Neural cell (in vitro differentiated cells): ENCODE measurements around the gene PRSS50. TPM values are rescaled to one million over a fixed set of nuclear protein-coding genes. Genes with fewer than 3 reads are reported as not detected.
A peak's percentile ranks its signal among the peaks of the same experiment; 100 is the strongest.
"Not testable (repeated sequence)": the region's sequence is repeated elsewhere in the genome, so short reads cannot be mapped to it uniquely, and the experiment has no call there.

Experiments
- H2AFZ ChIP-seq: fragments of 200-600, 300-800 bp; sonication (generic), shearing (Covaris generic); 2 replicates; pipeline ENCODE4 v1.6.0; 2014; ENCODE audit warnings: low read depth, mild to moderate bottlenecking, antibody characterized with exemption, low read length, moderate library complexity
- H3F3A ChIP-seq: fragments of 200-600 bp; shearing (Covaris generic); 2 replicates; pipeline ENCODE4 v1.6.1; 2016; ENCODE audit warnings: mild to moderate bottlenecking, moderate library complexity, mixed read lengths, antibody characterized with exemption, low read length; ENCODE audit not compliant: insufficient read depth, poor library complexity, severe bottlenecking
- H3K27ac ChIP-seq: fragments of 200-600, 300-800 bp; sonication (generic), shearing (Covaris generic); 2 replicates; pipeline ENCODE4 v1.5.1; 2014; ENCODE audit warnings: mild to moderate bottlenecking, low read length, moderate library complexity
- H3K27me3 ChIP-seq: fragments of 300-800, 200-600 bp; sonication (generic), shearing (Covaris generic); 2 replicates; pipeline ENCODE4 v1.6.0; 2014; ENCODE audit warnings: mild to moderate bottlenecking, low read depth, low read length, moderate library complexity; ENCODE audit not compliant: insufficient read depth
- H3K36me3 ChIP-seq: fragments of 300-800, 200-600 bp; sonication (generic), shearing (Covaris generic); 2 replicates; pipeline ENCODE4 v1.5.1; 2014; ENCODE audit warnings: mild to moderate bottlenecking, antibody characterized with exemption, low read length, moderate library complexity; ENCODE audit not compliant: insufficient read depth
- H3K4me2 ChIP-seq: fragments of 300-800, 200-600 bp; sonication (generic), shearing (Covaris generic); 2 replicates; pipeline ENCODE4 v1.6.0; 2014; ENCODE audit warnings: mild to moderate bottlenecking, low read length
- H3K4me3 ChIP-seq: fragments of 300-800, 200-600 bp; sonication (generic), shearing (Covaris generic); 2 replicates; pipeline ENCODE4 v1.5.1; 2014; ENCODE audit warnings: mild to moderate bottlenecking, low read length, moderate library complexity
- H3K79me2 ChIP-seq: fragments of 200-600 bp; shearing (Covaris generic); replicated peaks from 2 replicates; pipeline ENCODE4 v1.6.0; 2014; ENCODE audit warnings: mild to moderate bottlenecking, low read length, moderate library complexity; ENCODE audit not compliant: insufficient read depth
- H3K9ac ChIP-seq: fragments of 300-800, 200-600 bp; sonication (generic), shearing (Covaris generic); 2 replicates; pipeline ENCODE4 v1.6.1; 2016; ENCODE audit warnings: mild to moderate bottlenecking, low read length, mixed read lengths
- H3K9me2 ChIP-seq: fragments of 200-600 bp; shearing (Covaris generic); 2 replicates; pipeline ENCODE4 v1.6.1; 2016; ENCODE audit warnings: mild to moderate bottlenecking, low read length, mixed read lengths; ENCODE audit not compliant: insufficient read depth
- H3K9me3 ChIP-seq: fragments of 200-600, 300-800 bp; sonication (generic), shearing (Covaris generic); 2 replicates; pipeline ENCODE4 v1.6.1; 2016; ENCODE audit warnings: mild to moderate bottlenecking, mixed run types, low read length, moderate library complexity, mixed read lengths
- H4K20me1 ChIP-seq: fragments of 200-600 bp; shearing (Covaris generic); 2 replicates; pipeline ENCODE4 v1.6.1; 2016; ENCODE audit warnings: mild to moderate bottlenecking, mixed run types; ENCODE audit not compliant: insufficient read depth
- CTCF ChIP-seq: fragments of 450-650 bp; IDR thresholded peaks from 2 replicates; pipeline ENCODE4 v1.5.1; 2014; ENCODE audit warnings: antibody characterized with exemption, mild to moderate bottlenecking, moderate library complexity; ENCODE audit not compliant: poor library complexity, severe bottlenecking
- EP300 ChIP-seq: fragments of 450-650 bp; conservative IDR thresholded peaks from 2 replicates; pipeline ENCODE4 v1.6.1; 2014; ENCODE audit warnings: antibody characterized with exemption, mild to moderate bottlenecking, moderate library complexity; ENCODE audit not compliant: poor library complexity, severe bottlenecking
- EZH2 ChIP-seq: fragments of 200-600, 300-800 bp; shearing (Covaris generic), sonication (generic); IDR thresholded peaks from 2 replicates; pipeline ENCODE4 v1.6.1; 2014; ENCODE audit warnings: antibody characterized with exemption, low read length, borderline replicate concordance, mild to moderate bottlenecking; ENCODE audit not compliant: insufficient read depth, poor library complexity, severe bottlenecking
- MXI1 ChIP-seq: fragments of 450-650 bp; conservative IDR thresholded peaks from 2 replicates; pipeline ENCODE4 v1.6.1; 2014; ENCODE audit warnings: antibody characterized with exemption, mild to moderate bottlenecking; ENCODE audit not compliant: poor library complexity, severe bottlenecking
- RAD21 ChIP-seq: fragments of 450-650 bp; conservative IDR thresholded peaks from 2 replicates; pipeline ENCODE4 v1.6.1; 2014; ENCODE audit warnings: antibody characterized with exemption, mild to moderate bottlenecking, moderate library complexity
- SMC3 ChIP-seq: fragments of 450-650 bp; conservative IDR thresholded peaks from 2 replicates; pipeline ENCODE4 v1.6.1; 2014; ENCODE audit warnings: antibody characterized with exemption, mild to moderate bottlenecking, moderate library complexity; ENCODE audit not compliant: poor library complexity
- polyA plus RNA-seq: library from polyadenylated mRNA; depleted of rRNA; stranded (reverse); fragments of >200 nt; gene quantifications from 2 replicates; pipeline ENCODE4 v1.2.3, GENCODE V29; 2014
- TF ChIP-seq, protein P1 (sequence below): IDR thresholded peaks from 2 replicates; pipeline ENCODE4 v1.6.1; 2012; ENCODE audit warnings: borderline replicate concordance

PRSS50 gene
- polyA plus RNA-seq, 1 donor from 2014 or later: not detected

- TF ChIP-seq SMC3: peak; percentile 95
- peak; percentile 97 for TF ChIP-seq CTCF
- TF ChIP-seq MXI1: peak; percentile 10
- peak; percentile 97 for TF ChIP-seq RAD21
- TF ChIP-seq, protein P1, sequence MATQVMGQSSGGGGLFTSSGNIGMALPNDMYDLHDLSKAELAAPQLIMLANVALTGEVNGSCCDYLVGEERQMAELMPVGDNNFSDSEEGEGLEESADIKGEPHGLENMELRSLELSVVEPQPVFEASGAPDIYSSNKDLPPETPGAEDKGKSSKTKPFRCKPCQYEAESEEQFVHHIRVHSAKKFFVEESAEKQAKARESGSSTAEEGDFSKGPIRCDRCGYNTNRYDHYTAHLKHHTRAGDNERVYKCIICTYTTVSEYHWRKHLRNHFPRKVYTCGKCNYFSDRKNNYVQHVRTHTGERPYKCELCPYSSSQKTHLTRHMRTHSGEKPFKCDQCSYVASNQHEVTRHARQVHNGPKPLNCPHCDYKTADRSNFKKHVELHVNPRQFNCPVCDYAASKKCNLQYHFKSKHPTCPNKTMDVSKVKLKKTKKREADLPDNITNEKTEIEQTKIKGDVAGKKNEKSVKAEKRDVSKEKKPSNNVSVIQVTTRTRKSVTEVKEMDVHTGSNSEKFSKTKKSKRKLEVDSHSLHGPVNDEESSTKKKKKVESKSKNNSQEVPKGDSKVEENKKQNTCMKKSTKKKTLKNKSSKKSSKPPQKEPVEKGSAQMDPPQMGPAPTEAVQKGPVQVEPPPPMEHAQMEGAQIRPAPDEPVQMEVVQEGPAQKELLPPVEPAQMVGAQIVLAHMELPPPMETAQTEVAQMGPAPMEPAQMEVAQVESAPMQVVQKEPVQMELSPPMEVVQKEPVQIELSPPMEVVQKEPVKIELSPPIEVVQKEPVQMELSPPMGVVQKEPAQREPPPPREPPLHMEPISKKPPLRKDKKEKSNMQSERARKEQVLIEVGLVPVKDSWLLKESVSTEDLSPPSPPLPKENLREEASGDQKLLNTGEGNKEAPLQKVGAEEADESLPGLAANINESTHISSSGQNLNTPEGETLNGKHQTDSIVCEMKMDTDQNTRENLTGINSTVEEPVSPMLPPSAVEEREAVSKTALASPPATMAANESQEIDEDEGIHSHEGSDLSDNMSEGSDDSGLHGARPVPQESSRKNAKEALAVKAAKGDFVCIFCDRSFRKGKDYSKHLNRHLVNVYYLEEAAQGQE: no peak
These were observed 12.6 kb downstream of the PRSS50 start for GRCh38 chr3:46705022-46705530.

DNA sequence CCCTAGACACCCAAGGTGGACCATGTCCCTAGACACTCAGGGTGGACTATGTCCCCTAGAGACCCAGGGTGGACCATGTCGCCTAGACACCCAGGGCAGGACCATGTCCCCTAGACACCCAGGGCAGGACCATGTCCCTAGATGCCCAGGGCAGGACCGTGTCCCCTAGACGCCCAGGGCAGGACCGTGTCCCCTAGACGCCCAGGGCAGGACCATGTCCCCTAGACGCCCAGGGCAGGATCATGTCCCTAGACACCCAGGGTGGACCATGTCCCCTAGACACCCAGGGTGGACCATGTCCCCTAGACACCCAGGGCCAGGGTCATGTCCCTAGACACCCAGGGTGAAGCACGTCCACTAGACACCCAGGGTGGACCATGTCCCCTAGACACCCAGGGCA is 13.3 kb downstream of the PRSS50 start:
- H3K27ac ChIP-seq, H3F3A ChIP-seq, H3K4me3 ChIP-seq, H4K20me1 ChIP-seq, H2AFZ ChIP-seq, H3K79me2 ChIP-seq, H3K9me3 ChIP-seq, H3K36me3 ChIP-seq, H3K9ac ChIP-seq, H3K4me2 ChIP-seq, H3K9me2 ChIP-seq: not testable (repeated sequence)
- peaks cover 13% of the 10 kb centered on the region for H3K27me3 ChIP-seq

More at GRCh38 chr3:46705022-46705530, 12.6 kb downstream of the PRSS50 start:
- Histone ChIP-seq H3K4me2 (no peak overlapping the region), H3K79me2 (no peaks in the 10 kb centered on the region), H3K27ac (no peak overlapping the region), H2AFZ (no peak overlapping the region), H3K27me3 (peaks cover 13% of the 10 kb centered on the region), H3K4me3 (no peak overlapping the region), H3K9me3 (no peaks in the 10 kb centered on the region), H3K9me2 (no peaks in the 10 kb centered on the region), H3K36me3 (no peaks in the 10 kb centered on the region), H3K9ac (no peak overlapping the region), H3F3A (no peaks in the 10 kb centered on the region), H4K20me1 (no peaks in the 10 kb centered on the region)

DNA sequence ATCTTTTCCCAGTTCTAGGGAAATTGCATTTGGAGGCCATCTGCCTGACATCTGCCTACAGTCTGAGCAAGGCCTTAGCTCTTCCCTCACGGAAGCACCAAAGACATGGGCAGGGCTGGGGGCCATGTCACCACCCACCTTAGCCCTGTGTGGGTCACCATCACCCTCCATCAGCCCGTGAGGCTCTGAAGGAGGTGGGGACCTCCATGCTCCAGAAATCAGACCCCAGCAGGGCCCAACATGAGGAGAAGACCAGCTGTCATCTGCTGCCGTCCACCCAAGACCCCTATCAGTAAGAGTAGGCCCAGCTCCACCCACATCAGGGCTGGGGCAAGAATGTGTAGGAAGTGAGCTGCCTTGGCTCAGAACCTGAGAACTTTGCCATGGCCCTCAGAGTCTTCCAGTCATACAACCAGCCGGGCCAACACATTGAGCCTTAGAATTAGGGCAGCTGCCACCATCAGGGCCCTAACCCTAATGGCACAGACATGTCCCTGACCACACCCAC is 14.6 kb downstream of the PRSS50 start:
- no peak overlapping the region for H2AFZ ChIP-seq
- no peaks in the 10 kb centered on the region for H3K9me3 ChIP-seq
- TF ChIP-seq RAD21 (no peak), EP300 (no peak), CTCF (no peak), EZH2 (no peak), MXI1 (no peak), SMC3 (no peak)
- no peak overlapping the region for H3K9ac ChIP-seq
- no peak overlapping the region for H3K4me3 ChIP-seq
- H3F3A ChIP-seq: no peaks in the 10 kb centered on the region
- no peaks in the 10 kb centered on the region for H3K79me2 ChIP-seq
- H3K36me3 ChIP-seq: no peaks in the 10 kb centered on the region
- H3K9me2 ChIP-seq: no peaks in the 10 kb centered on the region
- H3K4me2 ChIP-seq: no peak overlapping the region
- no peak overlapping the region for H3K27ac ChIP-seq
- peaks cover 13% of the 10 kb centered on the region for H3K27me3 ChIP-seq
- no peaks in the 10 kb centered on the region for H4K20me1 ChIP-seq
